Measurements from ENCODE around the gene THOC1. TPM values are rescaled to one million over a fixed set of nuclear protein-coding genes. Genes with fewer than 3 reads are reported as not detected.

Gene THOC1
- total RNA-seq, 1 experiment from 2014 or later, result 33.3 TPM

DNA sequence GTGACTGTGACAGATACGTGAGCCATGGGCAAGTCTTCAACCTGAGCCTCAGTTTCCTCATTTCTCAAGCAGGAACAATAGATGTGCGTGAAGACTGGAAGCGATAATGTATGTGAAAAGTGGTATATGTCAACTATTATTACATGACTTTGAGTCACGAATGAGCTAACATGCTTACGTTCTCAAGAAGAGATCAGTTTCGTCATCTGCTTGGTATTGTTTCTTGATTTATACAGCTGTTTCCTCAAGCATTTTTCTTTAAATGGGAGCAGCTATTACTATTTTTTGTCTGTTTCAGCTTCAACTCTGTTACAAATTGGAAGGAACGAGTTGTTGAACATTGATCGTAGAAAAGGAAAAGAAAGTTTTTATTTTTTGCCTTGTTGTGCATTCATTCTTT lies 48.5 kb upstream of the THOC1 start:
- Histone ChIP-seq H3K27ac (ENCODE audit: low read length) (no peak overlapping the region), H3K36me3 (ENCODE audit: control insufficient read depth, insufficient read depth, low read length) (no peaks in the 10 kb centered on the region), H3K4me1 (ENCODE audit: control insufficient read depth, insufficient read depth, low read length) (no peaks in the 10 kb centered on the region), H3K9me3 (ENCODE audit: control insufficient read depth, insufficient read depth, low read depth, low read length) (no peaks in the 10 kb centered on the region), H3K27me3 (ENCODE audit: control insufficient read depth, insufficient read depth, low read length) (no peaks in the 10 kb centered on the region), H3K4me3 (ENCODE audit: low read depth in 2 of 2, low read length in 2 of 2) (no peak overlapping the region)
- in situ Hi-C loops (cut with HindIII; ENCODE audit: low pct_unique_long_range_greater_than_20kb, low sequenced_read_pairs) (no loop called here), intact Hi-C loops (cut with micrococcal nuclease; ENCODE audit: unreplicated experiment) (no loop called here)
- ChIA-PET POLR2A (no interaction called here), CTCF (no interaction called here)
- BruUV-seq (replicated peaks), result no TSS peak
- no peak for DNase-seq (ENCODE audit: low read depth, low spot score)
- ATAC-seq, result no peak
- no peak for TF ChIP-seq TCF7L2 (IDR thresholded peaks at IDR 0.05; ENCODE audit: low read depth, low read length)
- TF ChIP-seq SIN3A (IDR thresholded peaks at IDR 0.05; ENCODE audit: borderline replicate concordance, insufficient read depth, low read depth, low read length), result no peak
- no peak for TF ChIP-seq REST (IDR thresholded peaks at IDR 0.05; ENCODE audit: insufficient read depth in 1 of 2, low read depth in 2 of 2, low read length in 1 of 2)
- TF ChIP-seq POLR2AphosphoS5 (IDR thresholded peaks at IDR 0.05; ENCODE audit: low read depth, low read length), result no peak
- TF ChIP-seq CTCF (IDR thresholded peaks at IDR 0.05), result no peak

DNA sequence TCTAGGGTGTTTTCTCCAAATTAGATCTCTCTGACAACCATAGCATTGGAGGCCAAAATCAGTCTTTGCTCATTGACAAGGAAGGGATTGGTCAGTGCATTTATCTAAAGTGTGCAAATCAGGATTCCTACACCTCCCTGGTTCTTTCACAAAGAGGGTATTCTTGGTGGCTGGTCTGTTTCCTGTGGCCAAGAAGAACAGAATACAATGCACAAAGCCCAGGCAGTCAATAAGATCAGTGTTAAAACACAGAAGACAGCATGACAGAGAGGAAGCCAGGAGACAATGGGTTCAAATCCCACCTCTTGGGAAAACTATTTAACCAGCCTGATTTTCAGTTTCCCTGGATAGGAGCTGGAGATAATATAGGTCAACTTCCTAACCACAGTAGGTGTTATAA lies 46.1 kb upstream of the THOC1 start:
- Histone ChIP-seq H3K4me3 (ENCODE audit: low read depth in 2 of 2, low read length in 2 of 2) (no peak overlapping the region), H3K36me3 (ENCODE audit: control insufficient read depth, insufficient read depth, low read length) (no peaks in the 10 kb centered on the region)
- TF ChIP-seq CTCF (IDR thresholded peaks at IDR 0.05) (no peak), SIN3A (IDR thresholded peaks at IDR 0.05; ENCODE audit: borderline replicate concordance, insufficient read depth, low read depth, low read length) (no peak), TCF7L2 (IDR thresholded peaks at IDR 0.05; ENCODE audit: low read depth, low read length) (no peak), POLR2AphosphoS5 (IDR thresholded peaks at IDR 0.05; ENCODE audit: low read depth, low read length) (no peak), REST (IDR thresholded peaks at IDR 0.05; ENCODE audit: insufficient read depth in 1 of 2, low read depth in 2 of 2, low read length in 1 of 2) (no peak)

More for the DNA sequence above, 46.1 kb upstream of the THOC1 start:
- DNase-seq (ENCODE audit: low read depth, low spot score) (no peak), ATAC-seq (no peak)
- H3K9me3 ChIP-seq (ENCODE audit: control insufficient read depth, insufficient read depth, low read depth, low read length), result no peaks in the 10 kb centered on the region
- H3K4me1 ChIP-seq (ENCODE audit: control insufficient read depth, insufficient read depth, low read length), result no peaks in the 10 kb centered on the region
- CTCF ChIA-PET, result no interaction called here
- no TSS peak for BruUV-seq (replicated peaks)
- POLR2A ChIA-PET, result interaction anchor here (0.6 kb wide), 1 partner anchor 342 kb away, joined by 5 read pairs; no protein-coding TSS in a partner anchor
- in situ Hi-C loops (cut with HindIII; ENCODE audit: low pct_unique_long_range_greater_than_20kb, low sequenced_read_pairs), result no loop called here
- intact Hi-C loops (cut with micrococcal nuclease; ENCODE audit: unreplicated experiment), result no loop called here
- no peaks in the 10 kb centered on the region for H3K27me3 ChIP-seq (ENCODE audit: control insufficient read depth, insufficient read depth, low read length)
- no peak overlapping the region for H3K27ac ChIP-seq (ENCODE audit: low read length)

Measured in Panc1 (cell line).